Nephron (organoid): ENCODE measurements around the gene EPS8L3.

Experiments
- H3K27ac Mint-ChIP-seq, 3 experiments: 2 replicates each; pipeline ENCODE4 v1.8.0; 2020; ENCODE audit warnings: mixed read lengths in 3 of 3, mild to moderate bottlenecking in 2 of 3, moderate library complexity in 1 of 3
- H3K27me3 Mint-ChIP-seq: 2 replicates; pipeline ENCODE4 v1.8.0; 2021; ENCODE audit warnings: low read depth, mild to moderate bottlenecking, moderate library complexity, mixed read lengths
- H3K36me3 Mint-ChIP-seq: 2 replicates; pipeline ENCODE4 v1.8.0; 2020; ENCODE audit warnings: low read depth, mixed read lengths
- H3K4me1 Mint-ChIP-seq: 2 replicates; pipeline ENCODE4 v1.8.0; 2020; ENCODE audit warnings: mixed read lengths
- H3K4me3 Mint-ChIP-seq, 3 experiments: 2 replicates each; pipeline ENCODE4 v1.8.0; 2020; ENCODE audit warnings: mild to moderate bottlenecking in 3 of 3, mixed read lengths in 3 of 3, moderate library complexity in 2 of 3
- H3K9me3 Mint-ChIP-seq: 2 replicates; pipeline ENCODE4 v1.8.0; 2020; ENCODE audit warnings: mixed read lengths
- TF ChIP-seq, protein P1 (sequence below), 3 experiments: fragments of 200-600 bp; sonication (generic); IDR thresholded peaks; one replicate each; pipeline ENCODE4 v1.5.0; 2021; ENCODE audit warnings: antibody characterized with exemption in 3 of 3; ENCODE audit not compliant: unreplicated experiment in 3 of 3

Gene EPS8L3

GRCh38 chr1:109806733-109807400 is 43.1 kb upstream of the EPS8L3 start:
- Mint-ChIP-seq H3K27ac (peak overlapping the region in 2 of 3 experiments; percentile 65 to 78), H3K4me3 (no peak overlapping the region), H3K9me3 (no peaks in the 10 kb centered on the region), H3K27me3 (peaks cover 9% of the 10 kb centered on the region), H3K36me3 (no peaks in the 10 kb centered on the region), H3K4me1 (peaks cover 62% of the 10 kb centered on the region)
- TF ChIP-seq, protein P1, sequence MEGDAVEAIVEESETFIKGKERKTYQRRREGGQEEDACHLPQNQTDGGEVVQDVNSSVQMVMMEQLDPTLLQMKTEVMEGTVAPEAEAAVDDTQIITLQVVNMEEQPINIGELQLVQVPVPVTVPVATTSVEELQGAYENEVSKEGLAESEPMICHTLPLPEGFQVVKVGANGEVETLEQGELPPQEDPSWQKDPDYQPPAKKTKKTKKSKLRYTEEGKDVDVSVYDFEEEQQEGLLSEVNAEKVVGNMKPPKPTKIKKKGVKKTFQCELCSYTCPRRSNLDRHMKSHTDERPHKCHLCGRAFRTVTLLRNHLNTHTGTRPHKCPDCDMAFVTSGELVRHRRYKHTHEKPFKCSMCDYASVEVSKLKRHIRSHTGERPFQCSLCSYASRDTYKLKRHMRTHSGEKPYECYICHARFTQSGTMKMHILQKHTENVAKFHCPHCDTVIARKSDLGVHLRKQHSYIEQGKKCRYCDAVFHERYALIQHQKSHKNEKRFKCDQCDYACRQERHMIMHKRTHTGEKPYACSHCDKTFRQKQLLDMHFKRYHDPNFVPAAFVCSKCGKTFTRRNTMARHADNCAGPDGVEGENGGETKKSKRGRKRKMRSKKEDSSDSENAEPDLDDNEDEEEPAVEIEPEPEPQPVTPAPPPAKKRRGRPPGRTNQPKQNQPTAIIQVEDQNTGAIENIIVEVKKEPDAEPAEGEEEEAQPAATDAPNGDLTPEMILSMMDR (IDR thresholded peaks at IDR 0.05; ENCODE audit: unreplicated experiment in 3 of 3) = no peak

GRCh38 chr1:109805486-109806165 is 41.9 kb upstream of the EPS8L3 start:
- TF ChIP-seq, protein P1 (IDR thresholded peaks at IDR 0.05; ENCODE audit: unreplicated experiment in 3 of 3) = no peak
- Mint-ChIP-seq H3K36me3 (no peaks in the 10 kb centered on the region), H3K27ac (peak overlapping the region in 2 of 3 experiments; percentile 11 to 34), H3K4me3 (no peak overlapping the region), H3K27me3 (peaks cover 9% of the 10 kb centered on the region), H3K4me1 (peaks cover 63% of the 10 kb centered on the region), H3K9me3 (no peaks in the 10 kb centered on the region)

GRCh38 chr1:109804660-109805059 is 40.9 kb upstream of the EPS8L3 start:
- Mint-ChIP-seq H3K4me3 (no peak overlapping the region), H3K4me1 (peaks cover 71% of the 10 kb centered on the region), H3K27ac (no peak overlapping the region), H3K9me3 (no peaks in the 10 kb centered on the region), H3K27me3 (peaks cover 9% of the 10 kb centered on the region), H3K36me3 (no peaks in the 10 kb centered on the region)
- TF ChIP-seq, protein P1 (IDR thresholded peaks at IDR 0.05; ENCODE audit: unreplicated experiment in 3 of 3) = no peak

- Mint-ChIP-seq H3K4me1 (peaks cover 68% of the 10 kb centered on the region), H3K36me3 (no peaks in the 10 kb centered on the region), H3K9me3 (no peaks in the 10 kb centered on the region), H3K4me3 (no peak overlapping the region), H3K27ac (no peak overlapping the region), H3K27me3 (peaks cover 9% of the 10 kb centered on the region)
- TF ChIP-seq, protein P1 (IDR thresholded peaks at IDR 0.05; ENCODE audit: unreplicated experiment in 3 of 3) = no peak
Observed at GRCh38 chr1:109803901-109804331, 40.2 kb upstream of the EPS8L3 start.

DNA sequence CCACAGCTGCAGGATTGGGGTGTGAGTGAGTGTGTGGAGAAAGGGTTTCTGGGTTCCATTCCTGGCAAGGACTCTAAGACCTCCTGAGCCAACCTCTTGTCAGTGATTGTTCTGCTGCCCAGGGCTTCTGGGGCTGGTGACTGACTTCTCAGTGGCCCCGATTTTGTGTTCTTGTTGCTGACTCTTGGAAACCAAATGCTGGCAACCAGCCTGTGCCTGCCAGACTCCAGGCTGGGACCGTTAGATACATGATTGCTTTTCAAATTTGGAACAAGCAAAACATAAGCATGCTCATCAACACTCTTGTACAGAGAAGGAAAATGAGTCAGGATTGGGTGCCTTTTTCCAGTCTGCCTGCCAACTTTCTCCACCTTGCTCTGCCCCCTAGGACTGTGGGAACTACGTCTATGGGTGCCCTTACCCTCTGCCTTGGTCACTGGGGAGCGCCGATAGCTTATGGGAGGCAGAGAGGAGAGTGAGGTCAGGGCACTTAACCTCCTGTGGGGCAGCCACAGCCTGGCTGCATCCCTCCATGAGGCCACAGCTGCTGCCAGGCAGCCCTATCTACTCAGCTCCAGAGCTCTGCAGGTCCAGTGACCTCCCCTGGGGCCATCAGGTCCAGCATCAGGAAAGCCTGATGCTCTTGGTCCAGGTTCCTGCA is 39.3 kb upstream of the EPS8L3 start:
- no peak overlapping the region for H3K4me3 Mint-ChIP-seq
- TF ChIP-seq, protein P1 (IDR thresholded peaks at IDR 0.05; ENCODE audit: unreplicated experiment in 3 of 3) = no peak
- no peak overlapping the region for H3K27ac Mint-ChIP-seq
- H3K36me3 Mint-ChIP-seq = no peaks in the 10 kb centered on the region
- H3K9me3 Mint-ChIP-seq = no peaks in the 10 kb centered on the region
- peaks cover 9% of the 10 kb centered on the region for H3K27me3 Mint-ChIP-seq
- peaks cover 64% of the 10 kb centered on the region for H3K4me1 Mint-ChIP-seq
